HEK293T (cell line): ENCODE data around the gene MLXIPL.
"Not testable (repeated sequence)": the region's sequence is repeated elsewhere in the genome, so short reads cannot be mapped to it uniquely, and the experiment has no call there.

Source experiments
- ARNT ChIP-seq: fragments of 450-650 bp; IDR thresholded peaks from 2 replicates; pipeline ENCODE4 v1.6.1; 2017; ENCODE audit warnings: mild to moderate bottlenecking
- BHLHE40 ChIP-seq: fragments of 450-650 bp; IDR thresholded peaks from 2 replicates; pipeline ENCODE4 v1.6.1; 2016; ENCODE audit warnings: mild to moderate bottlenecking, moderate library complexity, borderline replicate concordance
- CTBP1 ChIP-seq: fragments of 450-650 bp; IDR thresholded peaks from 2 replicates; pipeline ENCODE4 v1.6.1; 2016; ENCODE audit warnings: borderline replicate concordance
- ELF4 ChIP-seq: fragments of 450-650 bp; IDR thresholded peaks from 2 replicates; pipeline ENCODE4 v1.6.1; 2017; ENCODE audit warnings: antibody characterized with exemption
- FOXA1 ChIP-seq: fragments of 450-650 bp; IDR thresholded peaks from 2 replicates; pipeline ENCODE4 v1.6.1; 2016; ENCODE audit warnings: mild to moderate bottlenecking
- FOXK2 ChIP-seq: fragments of 450-650 bp; IDR thresholded peaks from 2 replicates; pipeline ENCODE4 v1.6.1; 2016; ENCODE audit warnings: mild to moderate bottlenecking
- FOXM1 ChIP-seq: fragments of 450-650 bp; IDR thresholded peaks from 2 replicates; pipeline ENCODE4 v1.6.1; 2017; ENCODE audit warnings: mild to moderate bottlenecking, borderline replicate concordance
- L3MBTL2 ChIP-seq: fragments of 450-650 bp; conservative IDR thresholded peaks from 2 replicates; pipeline ENCODE4 v1.6.1; 2016; ENCODE audit warnings: mild to moderate bottlenecking
- NFRKB ChIP-seq: fragments of 450-650 bp; IDR thresholded peaks from 2 replicates; pipeline ENCODE4 v1.6.1; 2016; ENCODE audit warnings: mild to moderate bottlenecking, moderate library complexity
- SP1 ChIP-seq: fragments of 450-650 bp; IDR thresholded peaks from 2 replicates; pipeline ENCODE4 v1.6.1; 2017
- SUZ12 ChIP-seq: fragments of 450-650 bp; IDR thresholded peaks from 2 replicates; pipeline ENCODE4 v1.6.1; 2016; ENCODE audit warnings: mild to moderate bottlenecking
- TARDBP ChIP-seq: fragments of 450-650 bp; IDR thresholded peaks from 2 replicates; pipeline ENCODE4 v1.6.1; 2016
- ZNF384 ChIP-seq: fragments of 450-650 bp; IDR thresholded peaks from 2 replicates; pipeline ENCODE4 v1.6.1; 2016
- TF ChIP-seq, protein P1 (sequence below): fragments of 450-650 bp; IDR thresholded peaks from 2 replicates; pipeline ENCODE4 v1.6.1; 2016

DNA sequence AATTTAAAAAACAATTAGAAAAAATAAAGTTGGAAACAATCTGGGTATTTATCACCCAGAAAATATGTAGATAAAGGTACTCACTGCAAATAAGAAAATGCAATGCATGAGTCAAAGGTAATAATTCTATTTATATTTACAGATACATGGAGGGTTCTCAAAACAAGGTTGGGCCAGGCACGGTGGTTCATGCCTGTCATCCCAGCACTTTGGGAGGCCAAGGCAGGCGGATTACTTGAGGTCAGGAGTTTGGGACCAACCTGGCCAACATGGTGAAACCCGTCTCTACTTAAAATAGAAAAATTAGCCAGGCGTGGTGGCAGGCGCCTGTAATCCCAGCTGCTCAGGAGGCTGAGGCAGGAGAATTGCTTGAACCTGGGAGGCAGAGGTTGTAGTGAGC lies 74.2 kb downstream of the MLXIPL start:
- TF ChIP-seq FOXM1, SP1, SUZ12, BHLHE40, FOXA1, TARDBP, ARNT, ZNF384, FOXK2, CTBP1, ELF4, L3MBTL2, NFRKB: not testable (repeated sequence)
- TF ChIP-seq, protein P1, sequence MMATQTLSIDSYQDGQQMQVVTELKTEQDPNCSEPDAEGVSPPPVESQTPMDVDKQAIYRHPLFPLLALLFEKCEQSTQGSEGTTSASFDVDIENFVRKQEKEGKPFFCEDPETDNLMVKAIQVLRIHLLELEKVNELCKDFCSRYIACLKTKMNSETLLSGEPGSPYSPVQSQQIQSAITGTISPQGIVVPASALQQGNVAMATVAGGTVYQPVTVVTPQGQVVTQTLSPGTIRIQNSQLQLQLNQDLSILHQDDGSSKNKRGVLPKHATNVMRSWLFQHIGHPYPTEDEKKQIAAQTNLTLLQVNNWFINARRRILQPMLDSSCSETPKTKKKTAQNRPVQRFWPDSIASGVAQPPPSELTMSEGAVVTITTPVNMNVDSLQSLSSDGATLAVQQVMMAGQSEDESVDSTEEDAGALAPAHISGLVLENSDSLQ, result not testable (repeated sequence)
